Fibroblast of villous mesenchyme (primary cell): ENCODE measurements around the gene PHF21A. TPM values are rescaled to one million over a fixed set of nuclear protein-coding genes. Genes with fewer than 3 reads are reported as not detected.

ENCODE experiments used
- DNase-seq: peaks from one replicate; pipeline ENCODE4 v3.0.0-alpha.2; 2010; ENCODE audit warnings: low read depth
- H3K4me3 ChIP-seq: 2 replicates; pipeline ENCODE4 v1.5.1; 2011; ENCODE audit warnings: low read depth, mild to moderate bottlenecking, low read length
- total RNA-seq: library from RNA; depleted of rRNA; stranded (reverse); fragments of >200 nt; gene quantifications from 2 replicates; pipeline ENCODE4 v1.2.3, GENCODE V29; 2012
- TF ChIP-seq, protein P1 (sequence below): IDR thresholded peaks from 2 replicates; pipeline ENCODE4 v1.5.1; 2012; ENCODE audit warnings: low read depth, mild to moderate bottlenecking, low read length; ENCODE audit not compliant: insufficient read depth

PHF21A gene
- total RNA-seq, 1 donor, result 15.5 TPM

DNA sequence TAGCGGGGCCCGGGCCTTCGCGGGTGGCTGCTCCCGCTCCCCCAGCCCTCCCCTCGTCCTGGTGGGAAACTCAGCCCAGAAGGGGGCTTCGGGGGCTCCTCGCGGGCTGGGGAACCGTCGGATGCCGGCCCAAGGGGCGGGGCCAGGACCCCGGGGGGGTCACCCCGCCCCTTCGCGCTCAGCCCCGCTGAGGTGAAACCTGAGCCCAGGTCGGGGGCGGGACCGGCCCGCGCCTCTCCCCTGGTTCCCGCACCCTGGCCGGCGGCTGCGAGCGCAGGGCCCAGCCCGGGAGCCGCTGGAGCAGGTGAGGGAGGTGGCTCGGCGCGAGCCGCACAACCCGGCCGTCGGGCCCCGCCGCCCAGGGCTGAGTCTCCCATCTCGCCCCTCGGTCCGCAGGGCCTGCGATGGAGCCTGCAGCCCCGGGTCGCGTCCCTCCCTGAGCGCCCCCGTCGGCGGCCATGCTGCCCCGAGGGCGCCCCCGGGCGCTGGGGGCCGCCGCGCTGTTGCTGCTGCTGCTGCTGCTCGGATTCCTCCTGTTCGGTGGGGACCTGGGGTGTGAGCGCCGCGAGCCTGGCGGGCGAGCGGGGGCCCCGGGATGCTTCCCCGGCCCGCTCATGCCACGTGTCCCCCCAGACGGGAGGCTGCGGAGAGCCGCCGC lies 198.7 kb downstream of the PHF21A start, which contains the start of gene LARGE2:
Gene LARGE2 (plus strand): TSS at position 232 of the 658 bp plus-strand sequence. CDS start 227 bp downstream, at position 459.
- no peak within 1 kb of the TSS for H3K4me3 ChIP-seq
- no peak for DNase-seq
- TF ChIP-seq, protein P1, sequence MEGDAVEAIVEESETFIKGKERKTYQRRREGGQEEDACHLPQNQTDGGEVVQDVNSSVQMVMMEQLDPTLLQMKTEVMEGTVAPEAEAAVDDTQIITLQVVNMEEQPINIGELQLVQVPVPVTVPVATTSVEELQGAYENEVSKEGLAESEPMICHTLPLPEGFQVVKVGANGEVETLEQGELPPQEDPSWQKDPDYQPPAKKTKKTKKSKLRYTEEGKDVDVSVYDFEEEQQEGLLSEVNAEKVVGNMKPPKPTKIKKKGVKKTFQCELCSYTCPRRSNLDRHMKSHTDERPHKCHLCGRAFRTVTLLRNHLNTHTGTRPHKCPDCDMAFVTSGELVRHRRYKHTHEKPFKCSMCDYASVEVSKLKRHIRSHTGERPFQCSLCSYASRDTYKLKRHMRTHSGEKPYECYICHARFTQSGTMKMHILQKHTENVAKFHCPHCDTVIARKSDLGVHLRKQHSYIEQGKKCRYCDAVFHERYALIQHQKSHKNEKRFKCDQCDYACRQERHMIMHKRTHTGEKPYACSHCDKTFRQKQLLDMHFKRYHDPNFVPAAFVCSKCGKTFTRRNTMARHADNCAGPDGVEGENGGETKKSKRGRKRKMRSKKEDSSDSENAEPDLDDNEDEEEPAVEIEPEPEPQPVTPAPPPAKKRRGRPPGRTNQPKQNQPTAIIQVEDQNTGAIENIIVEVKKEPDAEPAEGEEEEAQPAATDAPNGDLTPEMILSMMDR, result no peak

- no peak overlapping the region for H3K4me3 ChIP-seq
- TF ChIP-seq, protein P1, result no peak
- DNase-seq, result no peak
Observed at GRCh38 chr11:45921561-45922424, 199.5 kb downstream of the PHF21A start.

DNA sequence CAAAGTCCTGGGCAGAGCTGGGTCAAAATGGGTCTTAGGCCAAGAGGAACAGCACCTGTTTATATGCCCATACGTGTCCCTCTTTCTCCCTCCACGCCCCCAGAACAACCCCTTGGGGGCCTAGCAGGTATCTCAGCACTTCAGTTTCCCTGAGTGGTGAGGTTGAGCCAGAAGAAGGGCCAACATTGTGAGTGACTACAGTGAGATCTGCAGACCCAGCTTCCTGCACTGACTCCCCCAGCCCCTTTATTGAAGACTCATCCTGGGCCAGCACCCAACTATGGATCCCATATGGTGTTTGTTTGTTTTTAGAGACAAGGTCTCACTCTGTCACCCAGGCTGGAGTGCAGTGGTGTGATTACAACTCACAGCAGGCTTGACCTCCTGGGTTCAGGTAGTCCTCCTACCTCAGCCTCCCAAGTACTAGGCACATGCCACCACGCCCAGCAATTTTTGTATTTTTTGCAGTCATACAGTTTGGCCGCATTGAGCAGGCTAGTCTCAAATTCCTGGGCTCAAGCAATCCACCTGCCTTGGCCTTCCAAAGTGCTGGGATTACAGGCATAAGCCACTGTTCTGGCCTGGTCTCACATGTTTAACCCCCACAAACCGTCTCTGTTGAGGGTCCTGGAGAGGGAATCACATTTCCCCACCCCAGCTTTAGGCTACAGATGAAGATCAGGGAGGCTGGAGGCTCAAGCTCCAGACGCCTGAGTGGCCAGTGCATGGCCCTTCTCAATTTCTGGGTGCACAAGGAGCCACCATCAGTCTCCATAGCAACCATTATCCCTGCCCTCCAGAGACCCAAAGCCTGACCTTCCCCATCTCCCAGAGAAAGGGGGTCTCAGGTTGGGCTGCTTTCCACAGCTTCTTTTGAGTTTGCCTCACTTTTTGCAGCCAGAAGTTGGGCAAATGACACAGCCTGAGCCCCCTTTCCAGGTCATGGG lies 200.4 kb downstream of the PHF21A start:
- no peak overlapping the region for H3K4me3 ChIP-seq
- DNase-seq, result no peak
- TF ChIP-seq, protein P1, result no peak

DNA sequence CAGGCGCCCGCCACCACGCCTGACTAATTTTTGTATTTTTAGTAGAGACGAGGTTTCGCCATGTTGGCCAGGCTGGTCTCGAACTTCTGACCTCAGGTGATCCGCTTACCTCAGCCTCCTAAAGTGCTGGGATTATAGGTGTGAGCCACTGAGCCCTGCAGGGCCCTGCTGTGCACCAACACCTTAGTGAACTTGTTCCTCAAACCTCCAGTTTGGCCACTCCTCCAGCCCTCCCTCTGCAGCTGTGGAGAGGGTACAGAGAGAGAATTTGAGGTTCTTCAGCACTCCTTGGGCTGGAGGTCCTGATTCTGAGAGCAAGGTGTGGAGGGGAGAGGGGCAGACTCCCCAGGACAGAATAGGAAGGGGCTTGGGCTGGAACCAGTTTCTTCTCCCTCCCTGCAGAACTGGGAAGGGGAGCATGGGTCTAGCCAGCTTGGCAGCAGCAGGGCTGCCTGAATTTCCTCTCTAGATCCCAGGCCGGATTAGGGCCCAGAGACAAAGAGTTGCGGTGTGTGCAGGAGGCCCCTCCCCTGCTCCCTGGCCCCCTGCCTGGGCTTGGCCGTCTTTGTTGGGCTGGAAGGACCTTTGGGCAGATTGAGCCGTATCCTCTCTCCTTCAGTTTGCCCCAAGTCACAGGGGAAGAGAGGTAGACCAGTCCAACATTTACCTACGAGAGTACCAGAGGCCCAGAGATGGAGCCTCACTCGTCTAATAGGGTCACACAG lies 201.3 kb downstream of the PHF21A start:
- TF ChIP-seq, protein P1, result no peak
- H3K4me3 ChIP-seq, result no peak overlapping the region
- DNase-seq, result no peak

GRCh38 chr11:45918962-45919675 lies 202.1 kb downstream of the PHF21A start:
- DNase-seq, result no peak
- TF ChIP-seq, protein P1, result no peak
- H3K4me3 ChIP-seq, result peak overlapping the region; percentile 74
